ENCODE results near the gene GCNA. TPM values are rescaled to one million over a fixed set of nuclear protein-coding genes. Genes with fewer than 3 reads are reported as not detected.

GCNA gene
- polyA plus RNA-seq, 2 of the 4 experiments (the other 2 are of a cell fraction), result 1.4 to 1.7 TPM

DNA sequence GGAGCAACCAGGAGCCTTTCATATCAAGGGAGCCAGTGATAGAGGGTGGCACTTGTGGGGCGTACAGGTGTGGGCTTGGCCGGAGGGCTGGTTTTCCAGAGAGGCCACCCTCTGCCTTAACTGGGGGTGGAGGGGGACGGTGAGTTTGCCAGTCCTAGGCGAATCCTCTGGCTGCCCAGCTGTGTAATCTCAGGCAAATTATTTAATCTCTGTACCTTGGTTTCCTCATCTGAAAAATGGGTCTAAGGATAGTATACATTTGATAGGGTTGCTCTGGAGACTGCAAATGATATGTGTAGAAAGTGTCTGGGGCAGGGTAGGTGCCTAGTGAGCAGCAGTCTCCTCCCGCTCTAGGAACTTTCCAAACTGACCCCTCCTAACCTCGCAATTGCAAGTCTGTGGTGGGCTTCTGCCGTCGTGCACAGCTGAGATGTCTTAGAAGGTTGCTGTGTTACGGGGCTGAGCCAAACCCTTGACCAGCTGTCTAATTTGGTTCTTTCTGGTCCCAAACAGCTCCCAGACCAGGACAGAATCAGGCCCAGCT lies 43.9 kb downstream of the GCNA start:
- FAIRE-seq, result no peak
- H3K27ac ChIP-seq, result no peak overlapping the region
- no peak for TF ChIP-seq RARB (CRISPR knock-in tag; IDR thresholded peaks at IDR 0.05)
- TF ChIP-seq CBX8 (IDR thresholded peaks at IDR 0.05), result no peak
- no peak for TF ChIP-seq POLR2AphosphoS2 (conservative IDR thresholded peaks at IDR 0.05; ENCODE audit: low read length)
- TF ChIP-seq, protein P1, sequence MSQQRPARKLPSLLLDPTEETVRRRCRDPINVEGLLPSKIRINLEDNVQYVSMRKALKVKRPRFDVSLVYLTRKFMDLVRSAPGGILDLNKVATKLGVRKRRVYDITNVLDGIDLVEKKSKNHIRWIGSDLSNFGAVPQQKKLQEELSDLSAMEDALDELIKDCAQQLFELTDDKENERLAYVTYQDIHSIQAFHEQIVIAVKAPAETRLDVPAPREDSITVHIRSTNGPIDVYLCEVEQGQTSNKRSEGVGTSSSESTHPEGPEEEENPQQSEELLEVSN (IDR thresholded peaks at IDR 0.05; ENCODE audit: borderline replicate concordance, low read depth), result no peak
- TF ChIP-seq HDAC2 (IDR thresholded peaks at IDR 0.05), result no peak
- TF ChIP-seq ZFP36 (IDR thresholded peaks at IDR 0.05; ENCODE audit: borderline replicate concordance, partially characterized antibody), result no peak
- no peak for TF ChIP-seq ZC3H11A (IDR thresholded peaks at IDR 0.05)
- TF ChIP-seq, protein P2, sequence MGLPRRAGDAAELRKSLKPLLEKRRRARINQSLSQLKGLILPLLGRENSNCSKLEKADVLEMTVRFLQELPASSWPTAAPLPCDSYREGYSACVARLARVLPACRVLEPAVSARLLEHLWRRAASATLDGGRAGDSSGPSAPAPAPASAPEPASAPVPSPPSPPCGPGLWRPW (IDR thresholded peaks at IDR 0.05), result no peak
- TF ChIP-seq, protein P3, sequence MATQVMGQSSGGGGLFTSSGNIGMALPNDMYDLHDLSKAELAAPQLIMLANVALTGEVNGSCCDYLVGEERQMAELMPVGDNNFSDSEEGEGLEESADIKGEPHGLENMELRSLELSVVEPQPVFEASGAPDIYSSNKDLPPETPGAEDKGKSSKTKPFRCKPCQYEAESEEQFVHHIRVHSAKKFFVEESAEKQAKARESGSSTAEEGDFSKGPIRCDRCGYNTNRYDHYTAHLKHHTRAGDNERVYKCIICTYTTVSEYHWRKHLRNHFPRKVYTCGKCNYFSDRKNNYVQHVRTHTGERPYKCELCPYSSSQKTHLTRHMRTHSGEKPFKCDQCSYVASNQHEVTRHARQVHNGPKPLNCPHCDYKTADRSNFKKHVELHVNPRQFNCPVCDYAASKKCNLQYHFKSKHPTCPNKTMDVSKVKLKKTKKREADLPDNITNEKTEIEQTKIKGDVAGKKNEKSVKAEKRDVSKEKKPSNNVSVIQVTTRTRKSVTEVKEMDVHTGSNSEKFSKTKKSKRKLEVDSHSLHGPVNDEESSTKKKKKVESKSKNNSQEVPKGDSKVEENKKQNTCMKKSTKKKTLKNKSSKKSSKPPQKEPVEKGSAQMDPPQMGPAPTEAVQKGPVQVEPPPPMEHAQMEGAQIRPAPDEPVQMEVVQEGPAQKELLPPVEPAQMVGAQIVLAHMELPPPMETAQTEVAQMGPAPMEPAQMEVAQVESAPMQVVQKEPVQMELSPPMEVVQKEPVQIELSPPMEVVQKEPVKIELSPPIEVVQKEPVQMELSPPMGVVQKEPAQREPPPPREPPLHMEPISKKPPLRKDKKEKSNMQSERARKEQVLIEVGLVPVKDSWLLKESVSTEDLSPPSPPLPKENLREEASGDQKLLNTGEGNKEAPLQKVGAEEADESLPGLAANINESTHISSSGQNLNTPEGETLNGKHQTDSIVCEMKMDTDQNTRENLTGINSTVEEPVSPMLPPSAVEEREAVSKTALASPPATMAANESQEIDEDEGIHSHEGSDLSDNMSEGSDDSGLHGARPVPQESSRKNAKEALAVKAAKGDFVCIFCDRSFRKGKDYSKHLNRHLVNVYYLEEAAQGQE (IDR thresholded peaks at IDR 0.05), result no peak
- no peak for TF ChIP-seq HOXB5 (CRISPR knock-in tag; IDR thresholded peaks at IDR 0.05)
- TF ChIP-seq ZNF302 (CRISPR knock-in tag; IDR thresholded peaks at IDR 0.05), result no peak
- no peak for TF ChIP-seq SREBF2 (IDR thresholded peaks at IDR 0.05)
- no peak for TF ChIP-seq KDM1A (IDR thresholded peaks at IDR 0.05; ENCODE audit: low read depth)
- TF ChIP-seq SMC3 (IDR thresholded peaks at IDR 0.05), result no peak
- no peaks in the 10 kb centered on the region for H3K9me3 ChIP-seq
- WGBS (ENCODE audit: missing lambda C conversion rate), result 93% methylated on average over 6 of the region's 9 CpGs
- ChIA-PET POLR2A (no interaction called here), CTCF (interaction anchor here (1.4 kb wide), 1 partner anchor 28 kb away, joined by 3 read pairs; no protein-coding TSS in a partner anchor)
- no peaks in the 10 kb centered on the region for H3K4me1 ChIP-seq
- no peak; a peak in 1 of 6 replicates for ATAC-seq
- no peak for DNase-seq (ENCODE audit: low read depth in 1 of 2, low spot score in 1 of 2)
- no peak overlapping the region for H3K4me3 ChIP-seq
- H3K4me2 ChIP-seq, result no peak overlapping the region

DNA sequence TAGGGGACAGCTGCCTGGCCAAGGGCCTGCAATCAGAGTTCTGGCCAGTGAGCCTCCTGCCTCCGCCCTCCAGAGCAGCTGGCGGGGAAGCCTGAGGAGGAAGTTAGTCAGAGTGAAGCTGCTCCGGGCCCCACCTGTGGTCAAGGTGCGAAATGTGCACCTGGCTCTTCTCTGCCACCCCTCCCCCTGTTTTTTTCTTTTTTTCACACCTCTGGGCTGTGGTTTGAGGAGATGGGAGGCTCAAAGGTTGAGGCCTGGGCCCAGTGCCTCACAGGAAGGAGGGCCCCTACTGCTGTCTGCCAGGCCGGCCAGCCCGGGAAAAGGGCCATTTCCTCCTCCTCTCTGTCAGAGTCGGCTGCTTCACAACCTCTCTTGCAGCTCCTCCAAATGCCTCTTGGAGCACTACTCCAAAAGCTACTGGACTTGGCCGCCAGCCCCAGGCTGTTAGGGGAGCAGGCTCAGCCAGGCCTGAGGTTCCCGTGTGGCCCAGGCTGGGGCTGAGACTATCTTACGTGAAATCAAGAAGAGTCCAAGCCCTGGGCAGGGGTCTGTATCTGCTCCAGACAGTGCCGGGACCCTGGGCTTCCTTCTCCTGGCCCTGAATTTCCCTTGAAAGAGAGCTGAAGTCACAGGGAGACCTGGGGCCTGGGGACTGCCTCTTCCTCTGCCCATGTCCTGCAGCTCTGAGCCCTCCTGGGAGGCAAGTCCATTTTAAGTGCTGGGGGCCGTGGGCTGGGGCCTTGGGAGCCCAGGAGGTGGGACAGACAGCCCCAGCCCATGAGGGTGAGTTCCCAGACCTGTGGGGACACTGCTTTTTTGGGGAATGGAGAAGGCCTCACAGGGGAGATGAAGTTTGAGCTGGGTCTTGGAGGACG lies 44.6 kb downstream of the GCNA start:
- DNase-seq (ENCODE audit: low read depth in 1 of 2, low spot score in 1 of 2), result peak; percentile 8 to 20
- CTCF ChIA-PET, result interaction anchor here (0.8 to 1.4 kb wide), 2 partner anchors 12 to 27 kb away, joined by 3 read pairs; no protein-coding TSS in a partner anchor
- TF ChIP-seq CHD4 (IDR thresholded peaks at IDR 0.05; ENCODE audit: borderline replicate concordance) (no peak), MYC (IDR thresholded peaks at IDR 0.05; ENCODE audit: borderline replicate concordance, low read length) (no peak), JUNB (IDR thresholded peaks at IDR 0.05) (no peak), HOXA7 (CRISPR knock-in tag; IDR thresholded peaks at IDR 0.05) (no peak), TP53 (CRISPR knock-in tag; IDR thresholded peaks at IDR 0.05) (no peak)
- TF ChIP-seq, protein P4, sequence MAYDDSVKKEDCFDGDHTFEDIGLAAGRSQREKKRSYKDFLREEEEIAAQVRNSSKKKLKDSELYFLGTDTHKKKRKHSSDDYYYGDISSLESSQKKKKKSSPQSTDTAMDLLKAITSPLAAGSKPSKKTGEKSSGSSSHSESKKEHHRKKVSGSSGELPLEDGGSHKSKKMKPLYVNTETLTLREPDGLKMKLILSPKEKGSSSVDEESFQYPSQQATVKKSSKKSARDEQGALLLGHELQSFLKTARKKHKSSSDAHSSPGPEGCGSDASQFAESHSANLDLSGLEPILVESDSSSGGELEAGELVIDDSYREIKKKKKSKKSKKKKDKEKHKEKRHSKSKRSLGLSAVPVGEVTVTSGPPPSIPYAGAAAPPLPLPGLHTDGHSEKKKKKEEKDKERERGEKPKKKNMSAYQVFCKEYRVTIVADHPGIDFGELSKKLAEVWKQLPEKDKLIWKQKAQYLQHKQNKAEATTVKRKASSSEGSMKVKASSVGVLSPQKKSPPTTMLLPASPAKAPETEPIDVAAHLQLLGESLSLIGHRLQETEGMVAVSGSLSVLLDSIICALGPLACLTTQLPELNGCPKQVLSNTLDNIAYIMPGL (CRISPR knock-in tag; IDR thresholded peaks at IDR 0.05; ENCODE audit: borderline replicate concordance), result no peak
- TF ChIP-seq, protein P5, sequence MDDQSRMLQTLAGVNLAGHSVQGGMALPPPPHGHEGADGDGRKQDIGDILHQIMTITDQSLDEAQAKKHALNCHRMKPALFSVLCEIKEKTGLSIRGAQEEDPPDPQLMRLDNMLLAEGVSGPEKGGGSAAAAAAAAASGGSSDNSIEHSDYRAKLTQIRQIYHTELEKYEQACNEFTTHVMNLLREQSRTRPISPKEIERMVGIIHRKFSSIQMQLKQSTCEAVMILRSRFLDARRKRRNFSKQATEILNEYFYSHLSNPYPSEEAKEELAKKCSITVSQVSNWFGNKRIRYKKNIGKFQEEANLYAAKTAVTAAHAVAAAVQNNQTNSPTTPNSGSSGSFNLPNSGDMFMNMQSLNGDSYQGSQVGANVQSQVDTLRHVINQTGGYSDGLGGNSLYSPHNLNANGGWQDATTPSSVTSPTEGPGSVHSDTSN (IDR thresholded peaks at IDR 0.05), result no peak
- TF ChIP-seq, protein P6, sequence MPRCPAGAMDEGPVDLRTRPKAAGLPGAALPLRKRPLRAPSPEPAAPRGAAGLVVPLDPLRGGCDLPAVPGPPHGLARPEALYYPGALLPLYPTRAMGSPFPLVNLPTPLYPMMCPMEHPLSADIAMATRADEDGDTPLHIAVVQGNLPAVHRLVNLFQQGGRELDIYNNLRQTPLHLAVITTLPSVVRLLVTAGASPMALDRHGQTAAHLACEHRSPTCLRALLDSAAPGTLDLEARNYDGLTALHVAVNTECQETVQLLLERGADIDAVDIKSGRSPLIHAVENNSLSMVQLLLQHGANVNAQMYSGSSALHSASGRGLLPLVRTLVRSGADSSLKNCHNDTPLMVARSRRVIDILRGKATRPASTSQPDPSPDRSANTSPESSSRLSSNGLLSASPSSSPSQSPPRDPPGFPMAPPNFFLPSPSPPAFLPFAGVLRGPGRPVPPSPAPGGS (IDR thresholded peaks at IDR 0.05), result no peak
- TF ChIP-seq, protein P3 (IDR thresholded peaks at IDR 0.05), result no peak
- TF ChIP-seq, protein P2 (IDR thresholded peaks at IDR 0.05), result no peak

More for the DNA sequence above, 44.6 kb downstream of the GCNA start:
- POLR2A ChIA-PET, result no interaction called here
- no peak overlapping the region for H3K27ac ChIP-seq
- WGBS (ENCODE audit: missing lambda C conversion rate), result 79% methylated on average over 8 of the region's 13 CpGs
- no peaks in the 10 kb centered on the region for H3K4me1 ChIP-seq
- H3K4me2 ChIP-seq, result no peak overlapping the region
- no peak overlapping the region for H3K4me3 ChIP-seq
- H3K9me3 ChIP-seq, result no peaks in the 10 kb centered on the region
- FAIRE-seq (no peak), ATAC-seq (peak; percentile 82 to 88)
